ENCODE results near the gene DYNLL2.

DNA sequence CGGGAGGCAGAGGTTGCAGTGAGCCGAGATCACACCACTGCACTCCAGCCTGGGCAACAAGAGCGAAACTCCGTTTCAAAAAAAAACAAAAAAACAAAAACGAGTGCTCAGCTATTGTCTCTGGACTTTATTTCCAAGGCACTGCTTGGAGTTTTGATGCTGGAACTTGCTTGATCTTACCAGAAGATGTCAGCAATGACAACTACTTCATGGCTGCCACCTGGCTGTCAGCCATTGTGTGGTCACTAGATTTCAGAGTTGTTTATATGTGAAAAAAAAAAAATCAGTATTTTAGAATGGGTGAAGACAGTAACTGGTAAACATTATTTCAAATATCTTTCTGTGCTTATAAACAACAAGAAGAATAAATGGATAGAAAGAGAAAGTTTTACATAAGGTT, 38.7 kb downstream of the DYNLL2 start:
- TF ChIP-seq, protein P1, sequence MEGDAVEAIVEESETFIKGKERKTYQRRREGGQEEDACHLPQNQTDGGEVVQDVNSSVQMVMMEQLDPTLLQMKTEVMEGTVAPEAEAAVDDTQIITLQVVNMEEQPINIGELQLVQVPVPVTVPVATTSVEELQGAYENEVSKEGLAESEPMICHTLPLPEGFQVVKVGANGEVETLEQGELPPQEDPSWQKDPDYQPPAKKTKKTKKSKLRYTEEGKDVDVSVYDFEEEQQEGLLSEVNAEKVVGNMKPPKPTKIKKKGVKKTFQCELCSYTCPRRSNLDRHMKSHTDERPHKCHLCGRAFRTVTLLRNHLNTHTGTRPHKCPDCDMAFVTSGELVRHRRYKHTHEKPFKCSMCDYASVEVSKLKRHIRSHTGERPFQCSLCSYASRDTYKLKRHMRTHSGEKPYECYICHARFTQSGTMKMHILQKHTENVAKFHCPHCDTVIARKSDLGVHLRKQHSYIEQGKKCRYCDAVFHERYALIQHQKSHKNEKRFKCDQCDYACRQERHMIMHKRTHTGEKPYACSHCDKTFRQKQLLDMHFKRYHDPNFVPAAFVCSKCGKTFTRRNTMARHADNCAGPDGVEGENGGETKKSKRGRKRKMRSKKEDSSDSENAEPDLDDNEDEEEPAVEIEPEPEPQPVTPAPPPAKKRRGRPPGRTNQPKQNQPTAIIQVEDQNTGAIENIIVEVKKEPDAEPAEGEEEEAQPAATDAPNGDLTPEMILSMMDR (IDR thresholded peaks at IDR 0.05; ENCODE audit: insufficient read depth, low read length), result no peak
- no peak for TF ChIP-seq GABPA (IDR thresholded peaks at IDR 0.05; ENCODE audit: low read depth)
